Skeletal muscle tissue (tissue), 4 donors: ENCODE results near the gene VWA5B1. TPM values are rescaled to one million over a fixed set of nuclear protein-coding genes. Genes with fewer than 3 reads are reported as not detected.
A peak's percentile ranks its signal among the peaks of the same experiment; 100 is the strongest.

ENCODE experiments used
- H3K27ac ChIP-seq: one replicate; pipeline ENCODE4 v1.7.0; 2013; ENCODE audit warnings: mild to moderate bottlenecking, low read depth, low read length, inconsistent platforms
- H3K27me3 ChIP-seq, 3 donors: one replicate each; pipeline ENCODE4 v1.7.0; 2013; ENCODE audit warnings: low read length in 3 of 3; ENCODE audit not compliant: control insufficient read depth in 3 of 3, insufficient read depth in 3 of 3
- H3K36me3 ChIP-seq, 3 donors: one replicate each; pipeline ENCODE4 v1.7.0; 2013; ENCODE audit warnings: low read length in 3 of 3; ENCODE audit not compliant: control insufficient read depth in 3 of 3, insufficient read depth in 3 of 3
- H3K4me1 ChIP-seq, 3 donors: one replicate each; pipeline ENCODE4 v1.7.0; 2013; ENCODE audit warnings: low read length in 3 of 3, mild to moderate bottlenecking in 3 of 3; ENCODE audit not compliant: control insufficient read depth in 3 of 3, insufficient read depth in 3 of 3
- H3K4me3 ChIP-seq, 3 donors: one replicate each; pipeline ENCODE4 v1.7.0; 2013; ENCODE audit warnings: low read length in 3 of 3
- H3K9ac ChIP-seq, 3 donors: one replicate each; pipeline ENCODE4 v1.7.0; 2013; ENCODE audit warnings: low read length in 3 of 3, mild to moderate bottlenecking in 3 of 3, moderate library complexity in 2 of 3, low read depth in 1 of 3
- H3K9me3 ChIP-seq, 3 donors: one replicate each; pipeline ENCODE4 v1.7.0; 2013; ENCODE audit warnings: low read length in 3 of 3; ENCODE audit not compliant: control insufficient read depth in 3 of 3
- total RNA-seq: library from RNA; depleted of rRNA; stranded (reverse); fragments of >200 nt; gene quantifications from one replicate; pipeline ENCODE4 v1.2.3, GENCODE V29; 2014
- donor health status: Osteomylitis.

VWA5B1 gene
- total RNA-seq, 1 donor from 2014 or later, result 0.52 TPM

- Histone ChIP-seq H3K9ac (no peak overlapping the region), H3K27ac (no peak overlapping the region), H3K27me3 (peaks cover 6 to 18% (median 7%) of the 10 kb centered on the region in 3 donors), H3K36me3 (no peaks in the 10 kb centered on the region), H3K4me1 (no peaks in the 10 kb centered on the region), H3K9me3 (peaks cover 0 to 3% (median 0%) of the 10 kb centered on the region in 3 donors), H3K4me3 (peak overlapping the region in 1 of 3 donors; percentile 22)
Observed at GRCh38 chr1:20343149-20343937, 52.7 kb downstream of the VWA5B1 start.

- Histone ChIP-seq H3K4me3 (no peak overlapping the region), H3K27me3 (peaks cover 6 to 18% (median 9%) of the 10 kb centered on the region in 3 donors), H3K4me1 (no peaks in the 10 kb centered on the region), H3K36me3 (no peaks in the 10 kb centered on the region), H3K9me3 (peaks cover 0 to 3% (median 0%) of the 10 kb centered on the region in 3 donors), H3K27ac (no peak overlapping the region), H3K9ac (no peak overlapping the region)
Observed at GRCh38 chr1:20343938-20344302, 53.2 kb downstream of the VWA5B1 start.

DNA sequence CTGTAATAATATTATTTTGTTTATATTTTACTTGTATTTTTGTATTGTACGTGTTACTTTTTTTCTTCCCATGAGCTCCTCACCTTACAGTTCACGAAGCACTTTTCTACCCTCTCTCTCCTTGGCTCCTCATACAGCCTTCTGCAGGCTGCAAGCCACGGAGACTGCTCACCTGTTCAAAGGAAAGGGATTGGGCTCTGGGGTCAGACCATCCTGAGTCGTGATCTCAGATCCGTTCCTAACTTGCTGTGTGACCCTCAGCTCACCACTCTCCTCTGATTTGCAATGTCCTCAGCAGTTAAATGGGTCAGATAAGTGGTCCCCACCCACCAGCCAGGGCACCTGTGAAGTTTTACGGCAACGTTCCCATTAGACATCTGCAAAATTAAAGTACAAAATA is 54.1 kb downstream of the VWA5B1 start:
- H3K4me3 ChIP-seq, result no peak overlapping the region
- H3K27ac ChIP-seq, result no peak overlapping the region
- H3K27me3 ChIP-seq, result peaks cover 6 to 18% (median 9%) of the 10 kb centered on the region in 3 donors
- peaks cover 0 to 3% (median 0%) of the 10 kb centered on the region in 3 donors for H3K9me3 ChIP-seq
- no peak overlapping the region for H3K9ac ChIP-seq
- no peaks in the 10 kb centered on the region for H3K4me1 ChIP-seq
- H3K36me3 ChIP-seq, result no peaks in the 10 kb centered on the region

DNA sequence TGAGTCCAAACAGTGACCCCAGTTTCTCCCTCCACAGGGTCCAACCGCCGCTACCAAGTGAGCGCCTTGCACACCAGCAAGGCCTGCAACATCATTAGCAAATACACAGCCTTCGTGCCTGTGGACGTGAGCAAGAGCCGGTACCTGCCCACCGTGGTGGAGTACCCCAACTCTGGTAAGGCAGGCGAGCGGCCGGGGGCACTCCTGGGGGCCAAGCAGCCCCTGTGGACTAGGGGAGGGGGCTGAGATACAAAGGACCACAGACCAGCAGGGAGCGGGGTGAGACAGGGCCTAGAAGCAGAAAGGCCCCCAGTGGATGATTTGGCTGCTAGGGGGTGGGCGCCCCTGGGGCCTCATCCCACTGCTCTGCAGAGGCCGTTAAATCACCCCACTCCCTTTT is 54.7 kb downstream of the VWA5B1 start:
- H3K27ac ChIP-seq, result no peak overlapping the region
- no peak overlapping the region for H3K4me3 ChIP-seq
- H3K27me3 ChIP-seq, result peaks cover 6 to 18% (median 9%) of the 10 kb centered on the region in 3 donors
- H3K36me3 ChIP-seq, result no peaks in the 10 kb centered on the region
- H3K9me3 ChIP-seq, result peaks cover 0 to 3% (median 0%) of the 10 kb centered on the region in 3 donors
- peaks cover 0 to 6% (median 2%) of the 10 kb centered on the region in 3 donors for H3K4me1 ChIP-seq
- no peak overlapping the region for H3K9ac ChIP-seq

GRCh38 chr1:20346433-20346832 is 55.8 kb downstream of the VWA5B1 start:
- Histone ChIP-seq H3K4me3 (no peak overlapping the region), H3K9ac (no peak overlapping the region), H3K9me3 (peaks cover 0 to 3% (median 0%) of the 10 kb centered on the region in 3 donors), H3K27ac (no peak overlapping the region), H3K4me1 (peaks cover 0 to 9% (median 4%) of the 10 kb centered on the region in 3 donors), H3K36me3 (no peaks in the 10 kb centered on the region), H3K27me3 (peaks cover 6 to 18% (median 9%) of the 10 kb centered on the region in 3 donors)

- H3K36me3 ChIP-seq, result no peaks in the 10 kb centered on the region
Observed at GRCh38 chr1:20347699-20348098, 57.0 kb downstream of the VWA5B1 start.

GRCh38 chr1:20348326-20348915 is 57.7 kb downstream of the VWA5B1 start:
- H3K27me3 ChIP-seq, result peaks cover 3 to 8% (median 5%) of the 10 kb centered on the region in 3 donors
- H3K4me3 ChIP-seq, result no peak overlapping the region
- peaks cover 0 to 9% (median 4%) of the 10 kb centered on the region in 3 donors for H3K4me1 ChIP-seq

More at GRCh38 chr1:20347699-20348098, 57.0 kb downstream of the VWA5B1 start:
- H3K27ac ChIP-seq, result no peak overlapping the region
- peaks cover 0 to 3% (median 0%) of the 10 kb centered on the region in 3 donors for H3K9me3 ChIP-seq
- no peak overlapping the region for H3K9ac ChIP-seq
- no peak overlapping the region for H3K4me3 ChIP-seq
- peaks cover 5 to 13% (median 9%) of the 10 kb centered on the region in 3 donors for H3K27me3 ChIP-seq
- peaks cover 0 to 9% (median 4%) of the 10 kb centered on the region in 3 donors for H3K4me1 ChIP-seq

DNA sequence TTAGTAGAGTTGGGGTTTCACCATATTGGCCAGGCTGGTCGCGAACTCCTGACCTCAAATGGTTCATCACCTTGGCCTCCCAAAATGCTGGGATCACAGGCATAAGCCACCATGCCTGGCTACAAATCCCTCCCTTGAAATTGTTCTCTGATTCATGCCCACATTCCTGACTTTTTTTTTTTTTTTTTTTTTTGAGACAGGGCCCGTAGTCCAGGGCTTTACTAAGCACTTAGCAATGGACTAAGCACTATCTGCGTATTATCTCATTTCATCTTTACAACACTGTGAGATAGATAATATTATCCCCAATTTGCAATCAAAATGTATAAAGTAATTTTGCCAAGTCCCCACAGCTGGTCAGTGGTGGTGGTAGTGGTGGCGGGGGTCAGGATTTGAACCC is 58.9 kb downstream of the VWA5B1 start:
- Histone ChIP-seq H3K4me3 (no peak overlapping the region), H3K9me3 (peaks cover 0 to 3% (median 0%) of the 10 kb centered on the region in 3 donors), H3K36me3 (no peaks in the 10 kb centered on the region), H3K27me3 (peaks cover 2 to 3% (median 3%) of the 10 kb centered on the region in 3 donors), H3K9ac (no peak overlapping the region), H3K27ac (no peak overlapping the region), H3K4me1 (peaks cover 0 to 9% (median 4%) of the 10 kb centered on the region in 3 donors)

More at GRCh38 chr1:20348326-20348915, 57.7 kb downstream of the VWA5B1 start:
- Histone ChIP-seq H3K27ac (no peak overlapping the region), H3K36me3 (no peaks in the 10 kb centered on the region), H3K9me3 (peaks cover 0 to 3% (median 0%) of the 10 kb centered on the region in 3 donors), H3K9ac (no peak overlapping the region)

- Histone ChIP-seq H3K4me1 (peaks cover 0 to 9% (median 4%) of the 10 kb centered on the region in 3 donors), H3K27ac (no peak overlapping the region), H3K27me3 (peaks cover 0 to 2% (median 0%) of the 10 kb centered on the region in 3 donors), H3K9ac (no peak overlapping the region), H3K9me3 (peaks cover 0 to 3% (median 0%) of the 10 kb centered on the region in 3 donors), H3K36me3 (no peaks in the 10 kb centered on the region), H3K4me3 (no peak overlapping the region)
Observed at GRCh38 chr1:20349971-20350370, 59.3 kb downstream of the VWA5B1 start.

DNA sequence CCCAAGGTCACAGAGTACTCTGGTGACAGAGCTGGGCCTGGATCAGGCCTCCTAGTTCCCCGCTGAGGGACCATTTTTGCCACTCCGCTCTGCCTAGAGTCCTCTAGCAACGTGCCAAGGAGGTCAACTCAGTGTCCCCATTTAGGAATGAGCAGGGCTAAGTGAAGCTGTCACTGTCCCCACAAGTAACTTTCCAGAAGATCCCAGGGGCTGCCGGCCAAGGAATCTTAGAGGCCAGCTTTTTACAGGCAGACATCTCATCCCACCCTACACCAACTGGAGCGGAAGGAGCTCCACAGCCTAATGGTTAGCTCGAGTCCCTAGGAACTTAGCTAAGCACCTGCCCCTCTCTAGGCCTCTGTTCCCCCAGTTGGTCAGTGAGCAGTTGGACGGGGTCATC is 59.7 kb downstream of the VWA5B1 start:
- peaks cover 0 to 9% (median 4%) of the 10 kb centered on the region in 3 donors for H3K4me1 ChIP-seq
- H3K36me3 ChIP-seq, result no peaks in the 10 kb centered on the region
- peaks cover 0 to 2% (median 0%) of the 10 kb centered on the region in 3 donors for H3K27me3 ChIP-seq
- no peak overlapping the region for H3K9ac ChIP-seq
- peaks cover 0 to 3% (median 0%) of the 10 kb centered on the region in 3 donors for H3K9me3 ChIP-seq
- no peak overlapping the region for H3K4me3 ChIP-seq
- H3K27ac ChIP-seq, result no peak overlapping the region
